Stomach (tissue), 4 donors: Measurements from ENCODE around the gene CHRNG.

Experiments used
- EP300 ChIP-seq: sonication (generic); formaldehyde crosslinking; IDR thresholded peaks from one replicate; pipeline ENCODE4 v1.6.1; 2017; ENCODE audit warnings: antibody characterized with exemption
- POLR2A ChIP-seq, 4 donors: fragments of 450-650 bp; IDR thresholded peaks; one replicate each; pipeline ENCODE4 v1.6.1; 2016; ENCODE audit warnings: antibody characterized with exemption in 4 of 4, control low read depth in 2 of 4, mild to moderate bottlenecking in 1 of 4, moderate library complexity in 1 of 4
- TF ChIP-seq, protein P1 (sequence below), 7 experiments: fragments of 450-650 bp in 4 of 7; fragments of 200-600 bp in 3 of 7; sonication (generic) in 3 of 7; IDR thresholded peaks; one replicate each; pipeline ENCODE4 v1.5.1; 2016 to 2019; ENCODE audit warnings: antibody characterized with exemption in 7 of 7, control low read depth in 2 of 7, mild to moderate bottlenecking in 1 of 7

DNA sequence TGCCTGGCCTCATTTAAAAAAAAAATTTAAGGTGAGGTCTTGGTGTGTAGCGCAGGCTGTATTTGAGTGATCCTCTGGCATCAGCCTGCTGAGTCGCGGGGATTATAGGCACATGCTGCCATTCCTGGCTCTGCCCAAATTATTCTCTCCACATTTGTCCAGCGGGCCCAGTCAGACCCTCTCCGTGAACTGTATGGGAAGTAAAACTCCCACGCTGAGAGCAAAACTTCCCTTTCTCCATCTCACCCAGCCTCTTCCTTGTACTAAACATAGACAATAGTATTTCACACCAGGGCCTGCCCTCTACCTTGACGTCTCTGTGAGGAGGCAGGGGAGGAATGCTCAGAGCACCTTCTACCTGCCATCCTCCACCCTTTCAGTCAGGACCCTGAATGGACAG lies 48.0 kb downstream of the CHRNG start:
- TF ChIP-seq, protein P1, sequence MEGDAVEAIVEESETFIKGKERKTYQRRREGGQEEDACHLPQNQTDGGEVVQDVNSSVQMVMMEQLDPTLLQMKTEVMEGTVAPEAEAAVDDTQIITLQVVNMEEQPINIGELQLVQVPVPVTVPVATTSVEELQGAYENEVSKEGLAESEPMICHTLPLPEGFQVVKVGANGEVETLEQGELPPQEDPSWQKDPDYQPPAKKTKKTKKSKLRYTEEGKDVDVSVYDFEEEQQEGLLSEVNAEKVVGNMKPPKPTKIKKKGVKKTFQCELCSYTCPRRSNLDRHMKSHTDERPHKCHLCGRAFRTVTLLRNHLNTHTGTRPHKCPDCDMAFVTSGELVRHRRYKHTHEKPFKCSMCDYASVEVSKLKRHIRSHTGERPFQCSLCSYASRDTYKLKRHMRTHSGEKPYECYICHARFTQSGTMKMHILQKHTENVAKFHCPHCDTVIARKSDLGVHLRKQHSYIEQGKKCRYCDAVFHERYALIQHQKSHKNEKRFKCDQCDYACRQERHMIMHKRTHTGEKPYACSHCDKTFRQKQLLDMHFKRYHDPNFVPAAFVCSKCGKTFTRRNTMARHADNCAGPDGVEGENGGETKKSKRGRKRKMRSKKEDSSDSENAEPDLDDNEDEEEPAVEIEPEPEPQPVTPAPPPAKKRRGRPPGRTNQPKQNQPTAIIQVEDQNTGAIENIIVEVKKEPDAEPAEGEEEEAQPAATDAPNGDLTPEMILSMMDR (IDR thresholded peaks at IDR 0.05): no peak
- TF ChIP-seq EP300 (no peak), POLR2A (IDR thresholded peaks at IDR 0.05) (no peak)
